SIG-M5 treated with dmso at 0.1 percent for 504 hours (cell line): ENCODE results near the gene THSD4.

Experiments
- DNase-seq: peaks from one replicate; lab custom pipeline; 2025; ENCODE audit not compliant: unreplicated experiment; lab: John Stamatoyannopoulos, UW

Gene THSD4

DNA sequence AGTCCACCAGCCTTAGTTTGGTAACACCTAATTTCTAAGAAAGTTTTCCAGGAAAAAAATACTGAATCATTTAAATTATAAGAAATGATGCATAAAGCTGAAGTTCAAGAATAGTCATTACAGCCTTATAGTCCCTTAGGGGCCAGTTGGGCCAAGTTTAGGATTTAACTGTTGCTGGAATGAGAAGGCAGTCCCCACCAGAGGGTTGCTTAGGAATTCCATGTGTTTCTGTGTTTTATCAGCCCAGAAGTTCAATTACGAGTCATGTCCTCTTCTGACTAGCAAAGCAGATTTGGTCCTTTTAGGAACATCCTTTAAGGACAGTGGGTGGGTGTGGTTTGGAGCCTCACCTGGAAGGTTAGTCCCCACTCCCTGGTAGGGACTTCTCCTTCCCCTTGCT lies 638.1 kb downstream of the THSD4 start:
- DNase-seq, result no peak

DNA sequence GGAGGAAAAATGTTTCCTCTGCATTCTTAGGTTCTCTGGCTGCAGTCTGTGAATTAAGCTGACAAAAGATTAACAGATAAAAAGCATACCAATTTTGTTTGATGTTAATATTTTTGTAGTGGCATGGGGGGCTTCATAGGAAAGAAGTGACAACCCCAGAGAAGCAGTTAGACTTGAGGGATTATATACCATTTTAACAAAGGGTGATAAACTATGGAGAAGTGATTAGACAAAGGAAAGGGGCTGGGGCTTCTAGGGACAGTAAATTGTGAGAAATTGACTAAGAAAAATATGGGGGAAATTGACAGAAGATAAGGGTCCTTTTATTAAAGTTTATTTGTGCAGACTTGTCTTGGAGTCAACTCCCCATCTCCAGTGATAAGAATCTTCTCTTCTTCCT lies 639.4 kb downstream of the THSD4 start:
- DNase-seq, result no peak

DNA sequence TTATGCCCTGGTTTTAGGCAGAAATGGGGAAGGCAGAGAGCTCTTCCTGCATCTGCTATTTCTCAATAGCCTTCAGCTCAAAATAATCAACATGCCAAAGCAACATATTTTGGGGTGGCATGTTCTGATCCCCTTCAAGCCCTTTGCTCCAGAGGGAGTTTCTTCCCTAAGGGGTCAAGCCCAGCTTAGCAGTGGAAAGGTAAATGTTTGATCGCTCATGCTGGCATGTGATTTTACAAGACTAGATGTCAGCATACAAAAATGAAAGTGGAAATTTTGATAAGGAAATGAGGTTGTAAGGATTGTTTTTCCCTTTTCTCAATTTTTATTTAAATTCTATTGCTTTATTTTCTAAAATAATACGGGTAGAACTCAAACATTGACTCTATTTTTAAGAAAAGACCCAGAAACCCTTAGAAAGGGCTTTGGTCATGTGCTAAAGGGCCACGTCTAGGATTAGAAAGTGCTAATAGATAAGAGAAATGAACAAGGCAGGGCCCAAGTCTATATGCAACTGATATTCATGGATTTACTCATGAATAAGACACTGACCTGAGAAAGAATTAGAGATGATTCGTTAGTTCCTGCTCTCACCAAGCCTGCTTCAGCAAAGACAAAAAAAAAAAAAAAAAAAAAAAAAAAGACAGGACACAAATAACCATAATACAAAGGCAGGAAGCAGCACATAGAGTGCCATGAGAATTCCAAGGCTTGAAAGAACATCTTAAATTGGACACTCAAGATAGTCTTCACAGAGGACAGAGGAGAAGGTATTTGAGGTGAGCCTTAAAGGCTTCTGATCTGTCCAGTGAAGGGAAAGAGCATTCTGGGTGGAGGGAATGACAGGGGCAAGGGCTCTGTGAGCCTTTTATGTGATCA lies 640.1 kb downstream of the THSD4 start:
- no peak for DNase-seq

DNA sequence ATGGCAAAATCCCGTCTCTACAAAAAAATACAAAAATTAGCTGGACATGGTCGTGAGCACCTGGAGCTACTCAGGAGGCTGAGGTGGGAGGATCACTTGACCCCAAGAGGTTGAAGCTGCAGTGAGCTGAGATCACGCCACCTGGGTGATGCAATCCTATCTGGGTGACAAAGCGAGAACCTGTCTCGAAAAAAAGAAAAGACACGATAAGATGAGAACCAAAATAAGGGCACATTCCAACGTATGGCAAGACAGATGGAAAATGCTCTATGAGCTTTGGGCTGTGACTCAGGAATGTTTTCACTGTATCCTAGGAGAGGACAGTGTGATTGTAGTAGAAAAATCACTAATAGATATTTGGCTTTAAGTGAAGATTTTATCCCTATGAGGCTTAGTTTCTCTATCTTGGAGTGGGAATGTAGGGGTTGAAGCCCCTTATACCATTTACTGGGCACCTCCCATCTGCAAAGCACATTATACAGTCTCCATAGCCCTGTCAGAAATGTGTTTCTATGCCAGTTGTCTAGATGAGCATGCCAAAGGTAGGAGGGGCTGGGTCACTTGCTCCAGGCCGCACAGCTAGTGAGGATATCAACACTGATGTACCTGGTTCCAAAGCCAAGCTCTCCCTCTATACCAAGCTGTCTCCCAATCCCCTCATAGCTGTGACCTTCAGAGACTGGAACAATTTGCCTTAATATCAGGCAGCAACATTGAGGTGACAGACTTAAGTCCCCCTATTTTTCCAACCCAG lies 641.5 kb downstream of the THSD4 start:
- DNase-seq, result no peak

DNA sequence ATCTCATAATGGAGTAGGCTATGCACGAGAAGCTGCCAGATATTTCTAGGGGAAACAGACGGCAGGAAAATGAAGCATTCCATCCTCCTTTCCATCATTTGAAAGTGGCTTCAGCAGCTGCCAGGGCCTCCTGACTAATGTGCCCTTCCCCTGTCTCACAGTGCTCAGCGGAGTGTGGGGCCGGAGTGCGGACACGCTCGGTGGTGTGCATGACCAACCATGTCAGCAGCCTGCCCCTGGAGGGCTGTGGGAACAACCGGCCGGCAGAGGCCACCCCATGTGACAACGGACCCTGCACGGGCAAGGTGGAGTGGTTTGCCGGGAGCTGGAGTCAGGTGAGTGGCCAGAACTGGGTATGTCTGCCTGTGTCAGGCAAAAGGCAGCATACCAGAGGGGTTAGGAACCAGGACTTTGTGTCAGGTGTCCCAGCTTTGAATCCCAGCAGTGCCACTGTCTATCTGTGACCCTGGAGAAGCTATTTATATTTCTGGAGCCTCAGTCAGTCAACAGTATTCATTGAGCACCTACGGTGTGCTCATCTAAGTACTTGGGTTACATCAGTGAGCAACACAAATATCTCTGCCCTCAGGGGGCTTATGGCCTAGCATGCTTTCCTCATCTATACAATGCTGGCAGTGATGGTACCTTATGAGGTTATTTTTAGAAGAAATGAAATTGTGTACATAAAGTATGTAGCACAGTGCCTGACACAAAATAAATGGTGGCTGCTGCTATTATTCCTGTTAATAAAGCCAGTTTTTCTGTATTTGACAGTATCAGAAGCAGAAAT lies 642.7 kb downstream of the THSD4 start:
- no peak for DNase-seq

DNA sequence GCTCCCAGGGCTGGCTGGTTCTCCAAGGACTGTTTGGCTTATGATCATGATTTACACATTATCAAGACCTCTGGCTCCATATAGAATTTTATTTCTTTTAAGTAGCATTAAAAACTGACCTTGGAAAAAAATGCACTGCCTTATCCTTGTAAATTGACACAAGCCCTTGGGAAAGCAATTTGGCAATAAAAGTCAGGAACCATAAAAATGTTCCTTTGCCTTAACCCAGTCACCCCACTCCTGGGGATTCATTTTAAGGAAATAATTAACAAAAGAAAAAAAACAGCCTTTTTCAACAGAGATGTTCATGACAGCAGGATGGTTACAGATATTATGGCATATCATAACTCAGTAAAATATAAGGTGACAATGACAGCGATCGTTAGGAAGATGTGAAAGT lies 643.4 kb downstream of the THSD4 start:
- DNase-seq, result no peak

DNA sequence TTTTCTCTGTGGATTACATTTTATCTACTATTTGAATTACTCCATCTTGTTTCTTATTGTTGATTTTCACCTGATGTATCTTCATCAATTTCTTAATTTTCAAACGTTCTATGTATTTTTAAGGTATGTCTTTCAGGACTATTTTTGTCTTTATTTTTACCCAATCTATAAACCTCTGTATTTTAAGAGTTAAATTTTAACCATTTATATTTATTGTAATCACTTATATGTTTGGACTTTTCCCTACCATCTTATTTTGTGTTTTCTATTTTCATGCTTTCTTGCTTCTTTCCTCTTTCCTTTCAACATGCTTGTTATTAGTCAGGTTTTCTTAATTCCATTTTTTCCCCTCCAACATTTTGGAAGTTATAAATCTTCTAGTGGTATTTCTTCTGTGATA lies 645.6 kb downstream of the THSD4 start:
- no peak for DNase-seq

DNA sequence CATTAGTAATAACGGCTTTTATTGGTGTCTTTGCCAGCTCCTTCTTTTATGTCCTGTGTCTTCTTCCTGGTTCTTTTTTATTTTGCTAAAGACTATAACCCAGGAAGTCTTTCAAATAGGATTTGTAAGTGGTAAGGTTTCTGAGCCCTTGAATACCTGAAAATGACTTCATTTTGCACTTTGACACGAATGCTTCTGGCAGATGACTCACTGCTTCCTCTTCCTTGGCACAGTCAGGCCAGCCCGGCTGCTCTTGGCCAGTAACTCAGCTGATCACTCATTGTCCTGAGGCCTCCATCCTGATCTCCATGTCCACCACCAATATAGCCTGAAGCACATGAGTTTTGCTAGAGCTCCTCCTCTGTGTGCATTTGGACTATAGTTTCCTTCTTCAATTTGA lies 646.4 kb downstream of the THSD4 start:
- DNase-seq, result peak; percentile 41

DNA sequence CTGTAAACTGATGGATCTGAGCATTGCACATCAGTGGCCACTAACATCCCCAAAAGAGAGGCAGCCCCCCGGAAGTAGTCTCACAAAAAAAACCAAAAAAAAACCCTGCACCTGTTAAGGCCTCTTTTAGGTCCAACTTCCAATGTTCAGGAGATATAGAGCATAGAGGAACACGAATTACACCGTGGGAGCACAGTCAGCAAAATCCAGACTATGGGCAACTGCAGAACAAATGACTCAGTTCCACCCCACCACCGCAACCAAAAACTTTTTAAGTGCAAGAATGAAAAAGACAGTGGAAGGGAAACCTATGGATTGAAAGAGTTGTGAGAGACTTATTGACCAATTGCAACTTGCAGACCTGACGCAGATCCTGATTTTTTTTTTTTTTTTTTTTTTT lies 652.9 kb downstream of the THSD4 start:
- DNase-seq, result no peak

DNA sequence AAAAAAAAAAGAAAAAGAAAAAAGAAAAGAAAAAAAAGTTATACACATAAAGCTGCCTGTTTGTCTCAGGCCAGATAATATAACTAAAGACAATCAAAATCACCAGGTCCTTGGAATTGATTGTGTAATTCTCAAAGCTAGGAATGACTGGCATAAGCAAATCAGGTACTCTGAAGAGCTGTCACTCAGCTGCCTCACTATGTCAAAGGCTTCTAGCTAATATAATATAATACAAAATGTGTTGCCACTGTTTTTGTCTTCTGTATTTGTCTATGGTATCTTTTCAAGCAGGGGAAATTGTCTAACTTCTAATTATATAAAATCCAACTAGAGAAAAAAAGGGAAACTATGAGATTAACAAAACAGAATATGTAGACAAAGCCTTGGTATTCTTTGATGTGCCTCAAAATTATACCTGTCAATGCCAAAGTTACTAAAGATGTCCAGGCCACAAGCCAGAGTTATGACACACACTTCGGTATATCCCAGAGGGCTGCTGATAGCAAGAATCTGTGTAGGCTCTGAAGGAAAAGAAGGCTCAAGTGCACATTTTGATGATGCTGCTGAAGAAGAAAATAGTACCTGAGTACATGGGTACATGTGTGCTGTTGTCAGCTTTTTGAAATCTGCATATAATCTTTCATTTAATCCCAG lies 658.1 kb downstream of the THSD4 start:
- DNase-seq, result no peak

DNA sequence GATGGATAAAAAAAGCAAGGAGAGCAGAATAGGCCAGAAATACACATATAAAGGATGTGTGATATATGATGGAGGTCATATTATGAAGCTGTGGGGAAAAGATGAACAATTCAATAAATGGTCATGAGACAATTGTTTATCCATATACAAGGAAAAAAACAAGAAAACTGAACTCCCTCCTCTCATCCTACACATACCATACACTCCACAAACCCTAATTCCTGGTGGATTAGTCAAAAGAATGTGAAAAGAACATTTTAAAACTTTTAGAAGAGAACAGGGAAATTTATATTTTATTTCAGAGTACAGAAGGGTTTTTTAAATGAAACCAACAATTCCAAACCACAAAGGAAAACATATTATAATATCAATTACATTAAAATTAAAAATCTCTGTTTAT lies 660.6 kb downstream of the THSD4 start:
- no peak for DNase-seq

DNA sequence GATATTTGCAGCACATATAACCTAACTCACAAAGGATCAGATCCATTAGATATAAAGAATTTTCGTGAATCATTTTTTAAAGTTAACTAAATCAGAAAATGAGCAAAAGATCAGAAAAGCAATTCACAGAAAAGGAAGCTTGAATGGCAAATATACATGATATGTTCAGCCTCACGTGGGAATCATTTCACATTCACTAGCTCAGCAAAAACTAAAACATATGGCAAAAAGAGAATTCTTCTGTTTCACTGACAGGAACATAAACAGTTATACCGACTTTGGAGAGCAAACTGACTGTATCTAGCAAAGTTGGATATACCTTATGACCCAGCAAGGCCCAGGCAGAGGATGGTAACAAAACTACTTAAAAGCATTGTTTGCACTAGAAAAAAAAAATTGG lies 661.0 kb downstream of the THSD4 start:
- DNase-seq, result no peak

DNA sequence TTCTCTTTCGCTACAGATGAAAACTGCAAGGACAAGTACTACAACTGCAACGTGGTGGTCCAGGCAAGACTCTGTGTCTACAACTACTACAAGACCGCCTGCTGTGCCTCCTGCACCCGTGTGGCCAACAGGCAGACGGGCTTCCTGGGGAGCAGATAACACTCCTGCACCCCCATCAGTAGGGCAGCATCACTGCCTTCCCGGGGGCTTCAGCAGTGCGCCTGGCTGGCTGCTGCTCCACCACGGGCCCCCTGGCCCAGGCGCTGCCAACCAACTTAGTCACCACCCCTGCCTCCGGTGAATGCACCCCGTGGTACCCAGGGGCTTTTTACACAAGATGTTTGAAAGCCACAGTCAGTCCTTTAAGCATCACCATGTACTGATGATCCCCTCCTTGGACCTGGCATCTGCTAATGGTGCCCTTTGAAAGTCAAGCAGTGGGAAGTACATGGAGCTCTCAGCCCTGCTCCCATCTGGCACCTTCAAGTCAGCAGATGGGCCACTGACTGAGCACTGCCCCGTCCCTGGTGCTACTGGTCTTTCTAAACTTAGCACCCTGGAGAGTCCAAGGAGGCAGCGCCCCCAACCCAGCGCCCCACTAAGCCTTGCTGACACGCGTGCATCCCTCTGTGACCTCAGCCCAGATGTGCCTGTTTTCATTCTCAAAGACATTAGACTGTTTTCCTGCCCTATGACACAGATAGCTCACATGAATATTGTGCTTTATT lies 662.1 kb downstream of the THSD4 start:
- no peak for DNase-seq

DNA sequence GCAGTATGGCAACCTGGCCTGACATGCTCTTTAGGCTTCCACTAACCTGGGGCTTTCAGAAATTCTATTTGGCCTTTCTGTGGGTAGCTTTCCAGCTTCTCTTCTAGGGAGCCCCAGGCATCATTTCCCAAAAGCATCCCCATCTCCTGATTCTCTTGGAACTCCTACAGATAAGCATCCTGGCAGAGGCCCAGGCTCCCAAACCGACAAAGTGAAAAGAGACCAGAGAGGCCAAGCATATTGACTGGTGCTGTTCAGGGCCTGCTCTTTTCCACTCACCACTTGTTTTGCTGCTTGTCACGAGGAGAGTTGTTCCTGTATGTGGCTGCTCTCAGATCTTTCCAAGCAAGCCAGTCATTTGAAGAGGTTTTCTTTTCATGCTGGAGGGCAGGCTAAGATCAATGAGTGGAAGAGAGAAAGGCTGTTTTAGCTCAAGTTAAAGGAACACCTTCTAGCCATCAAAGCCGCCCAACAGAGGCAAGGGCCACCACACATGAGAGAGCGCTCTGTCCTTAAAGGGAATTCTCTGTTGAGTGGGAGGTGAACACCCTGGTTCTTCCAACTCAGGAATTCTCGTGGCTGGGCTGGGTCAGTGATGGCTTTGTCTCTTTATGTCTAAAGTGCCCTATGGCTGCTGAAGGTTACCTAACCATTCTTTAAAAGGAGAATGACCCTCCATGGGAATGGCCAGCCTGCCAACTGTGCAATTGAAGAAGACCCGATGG lies 664.0 kb downstream of the THSD4 start:
- DNase-seq, result no peak

DNA sequence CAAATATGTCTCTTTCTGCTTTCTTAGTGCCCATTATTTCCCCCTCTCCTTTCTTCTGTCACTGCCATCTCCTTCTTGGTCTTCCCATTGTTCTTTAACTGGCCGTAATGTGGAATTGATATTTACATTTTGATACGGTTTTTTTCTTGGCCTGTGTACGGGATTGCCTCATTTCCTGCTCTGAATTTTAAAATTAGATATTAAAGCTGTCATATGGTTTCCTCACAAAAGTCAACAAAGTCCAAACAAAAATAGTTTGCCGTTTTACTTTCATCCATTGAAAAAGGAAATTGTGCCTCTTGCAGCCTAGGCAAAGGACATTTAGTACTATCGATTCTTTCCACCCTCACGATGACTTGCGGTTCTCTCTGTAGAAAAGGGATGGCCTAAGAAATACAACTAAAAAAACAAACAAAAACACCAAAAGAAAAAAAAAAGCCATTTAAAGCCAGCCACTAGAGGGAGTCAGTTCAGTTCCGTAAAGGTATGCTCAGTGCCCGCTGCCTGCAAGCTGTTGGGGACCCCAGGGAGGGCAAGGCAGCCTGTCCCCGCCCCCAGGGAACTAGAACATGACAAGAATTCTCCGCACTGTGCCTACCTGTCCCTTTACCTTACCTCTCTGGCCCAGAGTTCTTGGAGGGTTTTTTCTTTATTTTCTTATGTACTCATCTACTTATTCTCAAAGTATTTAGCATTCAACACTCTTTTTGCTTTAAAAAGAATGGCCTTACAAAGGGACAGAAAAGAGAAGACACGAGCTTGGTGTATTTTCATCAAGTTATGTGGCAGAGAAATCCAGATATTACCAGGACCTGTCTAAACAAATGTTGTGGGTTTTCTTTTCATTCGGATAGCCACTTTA lies 665.1 kb downstream of the THSD4 start:
- peak; percentile 62 for DNase-seq

DNA sequence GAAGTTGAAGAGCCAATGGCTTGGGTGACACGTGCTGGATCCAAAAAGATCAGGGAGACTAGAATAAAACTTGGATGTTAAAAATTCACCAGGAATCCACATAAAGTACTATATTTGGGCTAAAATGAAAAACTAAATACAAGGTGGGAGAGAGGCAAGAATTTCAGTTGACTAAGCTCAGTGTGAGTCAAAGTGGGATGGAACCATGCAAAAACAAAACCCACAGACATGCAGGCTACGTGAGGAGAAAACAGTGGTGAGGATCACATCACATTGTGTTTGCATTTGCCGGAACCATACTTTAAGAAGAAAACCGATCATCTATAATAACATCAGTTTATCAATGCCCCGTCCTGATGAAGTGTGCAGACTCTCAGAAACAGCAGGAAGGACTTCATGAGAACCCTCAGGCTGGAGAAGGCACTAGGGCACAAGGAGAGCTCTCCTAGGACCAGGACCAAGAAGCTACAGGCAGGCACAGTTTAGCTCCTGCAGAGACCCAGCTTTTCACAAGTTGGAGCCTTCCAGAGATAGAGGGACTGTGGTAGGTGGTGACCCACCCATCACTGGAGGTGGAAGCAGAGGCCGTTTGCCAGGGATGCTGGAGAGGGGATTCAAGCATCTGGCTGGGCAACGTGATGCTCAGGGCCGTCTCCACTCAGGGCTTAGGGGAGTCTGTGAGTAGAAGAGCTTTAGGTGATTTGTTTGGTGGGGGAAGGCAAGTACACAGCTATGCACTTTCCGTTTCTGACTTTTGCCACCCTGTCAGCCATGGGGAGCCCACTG lies 666.1 kb downstream of the THSD4 start:
- DNase-seq, result no peak

DNA sequence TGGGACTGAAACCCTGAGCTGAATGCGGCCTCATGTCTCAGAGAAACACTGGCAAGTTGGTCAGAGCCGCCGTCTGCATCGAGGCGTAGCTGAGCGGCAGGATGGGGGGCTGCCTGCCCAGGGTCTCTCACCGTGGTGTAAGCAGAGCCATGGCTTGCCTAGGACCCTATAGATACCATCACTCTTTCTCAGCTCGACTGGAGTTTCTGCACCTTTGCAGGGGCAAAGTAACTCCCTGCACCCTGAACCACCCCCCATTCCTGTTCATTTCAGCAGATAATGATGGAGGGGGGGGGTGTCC lies 666.6 kb downstream of the THSD4 start:
- no peak for DNase-seq

DNA sequence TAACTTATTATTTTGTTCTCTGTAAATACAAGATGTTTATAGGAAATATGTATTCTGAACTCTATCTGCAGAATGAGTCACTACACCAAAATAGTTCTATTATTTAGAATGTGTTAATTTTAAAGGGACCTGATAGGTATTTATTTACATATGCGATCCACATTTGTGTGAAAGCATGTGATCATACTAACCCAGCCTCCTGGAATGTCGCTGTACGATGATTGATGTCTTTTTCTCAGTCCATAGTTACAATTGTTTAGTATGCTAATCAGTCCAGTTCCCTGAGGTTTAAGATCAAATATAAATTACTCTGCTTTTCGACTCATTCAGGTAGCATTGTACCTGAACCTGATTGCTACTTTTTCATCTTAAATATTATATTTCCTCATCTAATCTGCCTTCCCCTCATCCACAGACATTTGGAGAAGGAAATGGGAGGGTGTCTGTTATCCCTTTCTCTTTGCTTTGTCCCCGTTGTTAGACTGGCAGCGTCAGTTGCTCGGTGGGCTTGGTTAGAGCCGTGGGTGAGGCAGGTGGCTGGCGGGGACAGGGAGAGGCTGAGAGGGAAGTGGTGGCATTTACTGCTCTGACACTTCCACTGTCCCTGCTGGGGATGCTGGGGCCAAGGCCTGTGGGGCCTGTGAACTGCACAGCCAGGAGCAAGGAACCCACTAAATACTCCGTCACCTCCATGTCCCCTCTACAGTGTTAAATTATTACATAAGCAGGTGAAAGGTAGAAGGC lies 667.3 kb downstream of the THSD4 start:
- no peak for DNase-seq
